SH-SY5Y (cell line): ENCODE measurements around the gene GRAMD2B.

ENCODE experiments used
- GATA2 ChIP-seq: IDR thresholded peaks from 2 replicates; pipeline ENCODE4 v1.6.1; 2011; ENCODE audit warnings: mild to moderate bottlenecking, low read depth, low read length
- GATA3 ChIP-seq: IDR thresholded peaks from 2 replicates; pipeline ENCODE4 v1.6.1; 2011; ENCODE audit warnings: low read depth, mild to moderate bottlenecking, low read length, moderate library complexity

Gene GRAMD2B

GRCh38 chr5:126477294-126478117, 54.3 kb downstream of the GRAMD2B start:
- no peak for TF ChIP-seq GATA3
- no peak for TF ChIP-seq GATA2

- TF ChIP-seq GATA2 = no peak
Observed at GRCh38 chr5:126479810-126480209, 56.6 kb downstream of the GRAMD2B start.

- no peak for TF ChIP-seq GATA3
- TF ChIP-seq GATA2 = no peak
Observed at GRCh38 chr5:126480824-126481223, 57.6 kb downstream of the GRAMD2B start.

DNA sequence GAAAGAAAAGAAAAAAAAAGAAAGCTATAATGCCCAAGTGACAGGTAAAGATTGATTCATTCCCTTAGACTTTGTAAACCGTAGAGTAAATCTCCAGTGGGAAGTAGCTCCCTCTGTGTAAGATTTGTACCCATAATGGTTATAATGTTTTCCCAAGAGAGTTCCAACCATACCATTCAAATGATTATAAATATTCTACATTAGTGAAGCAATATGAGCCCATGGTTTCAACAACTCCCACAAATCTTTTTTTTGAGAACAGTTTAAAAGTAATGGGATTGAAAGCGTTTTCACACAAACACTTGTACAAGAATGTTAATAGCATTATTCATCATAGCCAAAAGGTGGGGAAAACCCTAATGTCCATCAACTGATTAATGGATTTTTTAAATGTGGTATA, 58.0 kb downstream of the GRAMD2B start:
- no peak for TF ChIP-seq GATA3
- TF ChIP-seq GATA2 = no peak

DNA sequence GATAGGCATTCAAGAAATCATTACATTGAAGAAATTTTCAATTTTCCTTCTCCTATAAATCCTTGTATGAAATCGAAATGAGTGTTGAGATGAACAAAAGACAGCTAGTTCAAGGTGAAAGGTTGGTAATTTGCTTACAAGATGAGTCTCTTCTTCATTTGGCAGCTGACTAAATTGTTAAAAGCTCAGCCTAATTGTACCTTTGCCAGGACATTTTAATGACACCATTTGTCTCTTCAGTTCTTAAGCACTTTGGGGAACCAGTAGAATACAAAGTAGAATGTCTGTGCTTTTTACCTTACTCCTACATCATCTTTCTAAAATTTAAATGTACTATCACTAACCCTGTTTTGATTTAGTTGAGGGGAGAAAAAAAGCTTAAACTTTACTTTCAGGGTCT, 59.4 kb downstream of the GRAMD2B start:
- TF ChIP-seq GATA2 (no peak), GATA3 (no peak)

DNA sequence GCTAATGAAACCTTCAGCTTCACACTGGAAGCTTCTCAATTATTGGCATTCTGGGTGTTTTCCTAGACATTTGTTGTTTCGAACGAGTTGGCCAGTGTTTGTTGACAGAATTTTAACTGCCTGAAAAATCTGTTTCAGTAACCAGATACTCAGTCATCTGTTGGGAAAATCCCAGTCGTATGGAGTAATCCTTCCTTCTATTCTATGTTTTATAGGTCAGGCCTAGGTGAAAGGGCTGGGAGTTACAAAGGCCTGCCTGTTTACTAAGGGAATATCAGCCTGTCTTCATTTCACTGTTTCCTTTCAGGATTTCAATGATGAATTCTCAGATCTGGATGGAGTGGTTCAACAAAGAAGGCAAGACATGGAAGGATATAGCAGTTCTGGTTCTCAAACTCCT, 59.9 kb downstream of the GRAMD2B start:
- TF ChIP-seq GATA3 = no peak
- TF ChIP-seq GATA2 = no peak

- no peak for TF ChIP-seq GATA3
- TF ChIP-seq GATA2 = no peak
Observed at GRCh38 chr5:126484253-126484652, 61.0 kb downstream of the GRAMD2B start.

GRCh38 chr5:126486332-126486731, 63.1 kb downstream of the GRAMD2B start:
- no peak for TF ChIP-seq GATA2

- TF ChIP-seq GATA2 (no peak), GATA3 (no peak)
Observed at GRCh38 chr5:126487596-126487995, 64.4 kb downstream of the GRAMD2B start.

GRCh38 chr5:126488443-126489065, 65.3 kb downstream of the GRAMD2B start:
- no peak for TF ChIP-seq GATA3
- TF ChIP-seq GATA2 = no peak

GRCh38 chr5:126490167-126490940, 67.1 kb downstream of the GRAMD2B start:
- TF ChIP-seq GATA3 (no peak), GATA2 (no peak)

- TF ChIP-seq GATA3 = no peak
- no peak for TF ChIP-seq GATA2
Observed at GRCh38 chr5:126492939-126493338, 69.7 kb downstream of the GRAMD2B start.

DNA sequence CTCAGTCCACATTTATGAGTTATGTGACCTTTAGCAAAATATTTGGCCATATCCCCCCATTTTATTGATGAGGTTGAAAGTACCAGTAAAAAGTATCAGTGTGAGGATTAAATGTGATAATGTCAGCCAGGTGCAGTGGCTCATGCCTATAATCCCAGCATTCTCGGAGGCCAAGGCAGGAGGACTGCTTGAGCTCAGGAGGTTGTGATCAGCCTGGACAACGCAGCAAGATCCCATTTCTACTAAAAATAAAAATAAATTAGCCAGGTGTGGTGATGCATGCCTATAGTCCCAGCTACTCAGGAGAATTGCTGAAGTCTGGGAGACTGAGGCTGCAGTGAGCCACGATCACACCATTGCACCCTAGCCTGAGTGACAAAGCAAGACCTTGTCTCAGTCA, 71.2 kb downstream of the GRAMD2B start:
- TF ChIP-seq GATA3 (no peak), GATA2 (no peak)

GRCh38 chr5:126497506-126497905, 74.3 kb downstream of the GRAMD2B start:
- TF ChIP-seq GATA3 (no peak), GATA2 (no peak)

GRCh38 chr5:126499278-126499677, 76.1 kb downstream of the GRAMD2B start:
- TF ChIP-seq GATA3 = no peak
